ENCODE results near the gene SELP. TPM values are rescaled to one million over a fixed set of nuclear protein-coding genes. Genes with fewer than 3 reads are reported as not detected.

SELP gene
- total RNA-seq, 1 donor from 2014 or later, result not detected

DNA sequence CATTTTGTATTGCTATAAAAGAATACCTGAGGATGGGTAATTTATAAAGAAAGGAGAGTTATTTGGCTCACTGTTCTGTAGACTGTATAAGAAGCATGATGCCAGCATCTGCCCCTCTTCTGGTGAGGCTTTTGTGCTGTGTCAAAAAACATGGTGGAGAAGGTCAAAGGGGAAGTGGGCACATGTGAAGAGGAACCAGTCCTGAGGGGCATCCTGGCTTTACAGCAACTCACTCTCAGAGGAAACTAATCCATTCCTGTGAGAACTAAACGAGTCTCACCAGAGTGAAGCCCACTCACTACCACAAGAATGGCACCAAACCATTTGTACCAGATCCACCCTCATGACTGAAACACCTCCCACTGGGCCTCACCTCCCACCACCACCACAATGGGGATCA, 18.8 kb upstream of the SELP start:
- Mint-ChIP-seq H3K9me3 (no peaks in the 10 kb centered on the region), H3K36me3 (no peaks in the 10 kb centered on the region), H3K4me1 (no peaks in the 10 kb centered on the region), H3K27me3 (ENCODE audit: insufficient read depth, low read depth) (no peaks in the 10 kb centered on the region), H3K4me3 (no peak overlapping the region), H3K27ac (no peak overlapping the region)
- no peaks in the 10 kb centered on the region for H3K27me3 ChIP-seq
- no peaks in the 10 kb centered on the region for H4K20me1 ChIP-seq (ENCODE audit: low read depth)
- no peak overlapping the region for H2AFZ ChIP-seq (replicated peaks)
- TF ChIP-seq EZH2phosphoT487 (IDR thresholded peaks at IDR 0.05), result no peak
- TF ChIP-seq, protein P1, sequence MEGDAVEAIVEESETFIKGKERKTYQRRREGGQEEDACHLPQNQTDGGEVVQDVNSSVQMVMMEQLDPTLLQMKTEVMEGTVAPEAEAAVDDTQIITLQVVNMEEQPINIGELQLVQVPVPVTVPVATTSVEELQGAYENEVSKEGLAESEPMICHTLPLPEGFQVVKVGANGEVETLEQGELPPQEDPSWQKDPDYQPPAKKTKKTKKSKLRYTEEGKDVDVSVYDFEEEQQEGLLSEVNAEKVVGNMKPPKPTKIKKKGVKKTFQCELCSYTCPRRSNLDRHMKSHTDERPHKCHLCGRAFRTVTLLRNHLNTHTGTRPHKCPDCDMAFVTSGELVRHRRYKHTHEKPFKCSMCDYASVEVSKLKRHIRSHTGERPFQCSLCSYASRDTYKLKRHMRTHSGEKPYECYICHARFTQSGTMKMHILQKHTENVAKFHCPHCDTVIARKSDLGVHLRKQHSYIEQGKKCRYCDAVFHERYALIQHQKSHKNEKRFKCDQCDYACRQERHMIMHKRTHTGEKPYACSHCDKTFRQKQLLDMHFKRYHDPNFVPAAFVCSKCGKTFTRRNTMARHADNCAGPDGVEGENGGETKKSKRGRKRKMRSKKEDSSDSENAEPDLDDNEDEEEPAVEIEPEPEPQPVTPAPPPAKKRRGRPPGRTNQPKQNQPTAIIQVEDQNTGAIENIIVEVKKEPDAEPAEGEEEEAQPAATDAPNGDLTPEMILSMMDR (IDR thresholded peaks at IDR 0.05), result no peak
- no peak for TF ChIP-seq EZH2 (IDR thresholded peaks at IDR 0.05)
- no peak overlapping the region for H3K9ac ChIP-seq
- no peak overlapping the region for H3K4me2 ChIP-seq
- no peaks in the 10 kb centered on the region for H3F3A ChIP-seq (ENCODE audit: low read depth)
- H3K79me2 ChIP-seq (ENCODE audit: low read depth), result no peaks in the 10 kb centered on the region
- no peaks in the 10 kb centered on the region for H3K9me3 ChIP-seq (ENCODE audit: low read depth)
- H3K4me3 ChIP-seq, result no peak overlapping the region
- no peaks in the 10 kb centered on the region for H3K4me1 ChIP-seq
- H3K36me3 ChIP-seq, result no peaks in the 10 kb centered on the region
- H3K27ac ChIP-seq, result no peak overlapping the region
- no peak for DNase-seq (ENCODE audit: low spot score)

DNA sequence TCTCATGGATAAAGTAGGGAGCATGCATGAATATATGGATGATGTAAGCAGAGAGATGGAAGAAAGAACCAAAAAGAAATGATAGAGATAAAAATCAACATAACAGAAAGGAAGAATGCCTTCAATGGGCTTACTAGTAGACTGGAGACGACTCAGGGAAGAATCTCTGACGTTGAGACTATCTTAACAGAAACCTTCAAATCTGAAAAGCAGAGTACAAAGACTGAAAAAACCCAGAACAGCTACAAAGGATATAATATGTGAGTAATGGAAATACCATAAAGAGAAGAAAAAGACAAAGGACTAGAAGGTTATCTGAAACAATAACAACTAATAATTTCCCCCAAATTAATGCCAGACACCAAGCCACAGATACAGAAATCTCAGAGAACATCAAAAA, 18.3 kb upstream of the SELP start:
- Mint-ChIP-seq H3K4me1 (no peaks in the 10 kb centered on the region), H3K4me3 (no peak overlapping the region), H3K36me3 (no peaks in the 10 kb centered on the region), H3K27me3 (ENCODE audit: insufficient read depth, low read depth) (no peaks in the 10 kb centered on the region), H3K27ac (no peak overlapping the region), H3K9me3 (no peaks in the 10 kb centered on the region)
- H3K4me3 ChIP-seq, result no peak overlapping the region
- no peaks in the 10 kb centered on the region for H3K4me1 ChIP-seq
- no peak overlapping the region for H3K27ac ChIP-seq
- H3K9me3 ChIP-seq (ENCODE audit: low read depth), result no peaks in the 10 kb centered on the region
- H2AFZ ChIP-seq (replicated peaks), result no peak overlapping the region
- DNase-seq (ENCODE audit: low spot score), result no peak
- no peaks in the 10 kb centered on the region for H4K20me1 ChIP-seq (ENCODE audit: low read depth)
- H3K36me3 ChIP-seq, result no peaks in the 10 kb centered on the region
- no peak overlapping the region for H3K9ac ChIP-seq
- H3K27me3 ChIP-seq, result no peaks in the 10 kb centered on the region
- no peaks in the 10 kb centered on the region for H3F3A ChIP-seq (ENCODE audit: low read depth)
- no peak for TF ChIP-seq EZH2phosphoT487 (IDR thresholded peaks at IDR 0.05)
- TF ChIP-seq, protein P1 (IDR thresholded peaks at IDR 0.05), result no peak
- no peak for TF ChIP-seq EZH2 (IDR thresholded peaks at IDR 0.05)
- no peak overlapping the region for H3K4me2 ChIP-seq
- H3K79me2 ChIP-seq (ENCODE audit: low read depth), result no peaks in the 10 kb centered on the region

DNA sequence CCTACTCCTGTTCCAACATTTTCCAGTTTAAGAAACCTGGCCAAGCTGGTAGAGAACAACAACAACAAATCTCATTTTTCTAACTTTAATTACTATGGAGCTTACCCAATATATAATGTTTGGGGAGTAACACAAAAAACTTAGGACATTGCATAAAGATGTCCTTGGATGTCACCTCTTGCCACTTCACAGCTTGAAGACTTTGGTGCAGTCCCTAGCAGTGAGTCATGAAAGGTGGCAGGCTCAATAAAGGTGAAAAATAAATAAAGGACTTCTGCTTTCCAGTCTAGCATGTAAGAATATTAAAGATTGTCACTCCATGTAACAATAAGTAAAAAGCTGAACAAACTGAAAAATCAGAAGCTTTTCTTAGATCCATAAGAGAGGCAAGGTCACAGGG, 17.6 kb upstream of the SELP start:
- H3K27ac ChIP-seq, result no peak overlapping the region
- no peaks in the 10 kb centered on the region for H4K20me1 ChIP-seq (ENCODE audit: low read depth)
- no peaks in the 10 kb centered on the region for H3K79me2 ChIP-seq (ENCODE audit: low read depth)
- Mint-ChIP-seq H3K27ac (no peak overlapping the region), H3K36me3 (no peaks in the 10 kb centered on the region), H3K9me3 (no peaks in the 10 kb centered on the region), H3K27me3 (ENCODE audit: insufficient read depth, low read depth) (no peaks in the 10 kb centered on the region), H3K4me3 (no peak overlapping the region), H3K4me1 (no peaks in the 10 kb centered on the region)
- DNase-seq (ENCODE audit: low spot score), result no peak
- no peak overlapping the region for H3K9ac ChIP-seq
- no peaks in the 10 kb centered on the region for H3K4me1 ChIP-seq
- no peaks in the 10 kb centered on the region for H3K27me3 ChIP-seq
- no peak overlapping the region for H2AFZ ChIP-seq (replicated peaks)
- H3F3A ChIP-seq (ENCODE audit: low read depth), result no peaks in the 10 kb centered on the region
- H3K9me3 ChIP-seq (ENCODE audit: low read depth), result no peaks in the 10 kb centered on the region
- H3K4me2 ChIP-seq, result no peak overlapping the region
- H3K36me3 ChIP-seq, result no peaks in the 10 kb centered on the region
- TF ChIP-seq, protein P1 (IDR thresholded peaks at IDR 0.05), result no peak
- no peak for TF ChIP-seq EZH2 (IDR thresholded peaks at IDR 0.05)
- TF ChIP-seq EZH2phosphoT487 (IDR thresholded peaks at IDR 0.05), result no peak
- no peak overlapping the region for H3K4me3 ChIP-seq
